ENCODE results near the gene ARHGEF19.
A peak's percentile ranks its signal among the peaks of the same experiment; 100 is the strongest.
"Not testable (repeated sequence)": the region's sequence is repeated elsewhere in the genome, so short reads cannot be mapped to it uniquely, and the experiment has no call there.

ARHGEF19 gene

DNA sequence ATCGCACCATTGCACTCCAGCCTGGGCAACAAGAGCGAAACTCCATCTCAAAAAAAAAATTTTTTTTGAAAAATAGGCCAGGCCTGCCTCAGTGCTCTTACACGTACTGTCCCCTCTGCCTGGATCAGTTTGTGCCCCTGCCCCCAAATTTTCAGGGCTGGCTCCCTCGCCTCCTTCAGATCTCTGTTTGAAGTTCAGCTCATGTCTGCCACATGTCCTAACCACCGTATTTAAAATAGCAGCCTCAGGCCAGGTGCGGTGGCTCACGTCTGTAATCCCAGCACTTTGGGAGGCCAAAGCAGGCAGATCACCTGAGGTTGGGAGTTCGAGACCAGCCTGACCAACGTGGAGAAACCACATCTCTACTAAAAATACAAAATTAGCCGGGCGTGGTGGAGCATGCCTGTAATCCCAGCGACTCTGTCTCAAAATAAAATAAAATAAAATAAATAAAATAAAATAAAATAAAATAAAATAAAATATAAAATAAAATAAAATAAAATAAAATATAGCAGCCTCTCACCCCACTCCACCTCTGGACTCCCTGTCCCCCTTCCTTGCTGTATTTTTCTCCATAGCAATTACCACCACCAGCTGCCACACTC lies 48.7 kb downstream of the ARHGEF19 start:
- DNase-seq = not testable (repeated sequence)

DNA sequence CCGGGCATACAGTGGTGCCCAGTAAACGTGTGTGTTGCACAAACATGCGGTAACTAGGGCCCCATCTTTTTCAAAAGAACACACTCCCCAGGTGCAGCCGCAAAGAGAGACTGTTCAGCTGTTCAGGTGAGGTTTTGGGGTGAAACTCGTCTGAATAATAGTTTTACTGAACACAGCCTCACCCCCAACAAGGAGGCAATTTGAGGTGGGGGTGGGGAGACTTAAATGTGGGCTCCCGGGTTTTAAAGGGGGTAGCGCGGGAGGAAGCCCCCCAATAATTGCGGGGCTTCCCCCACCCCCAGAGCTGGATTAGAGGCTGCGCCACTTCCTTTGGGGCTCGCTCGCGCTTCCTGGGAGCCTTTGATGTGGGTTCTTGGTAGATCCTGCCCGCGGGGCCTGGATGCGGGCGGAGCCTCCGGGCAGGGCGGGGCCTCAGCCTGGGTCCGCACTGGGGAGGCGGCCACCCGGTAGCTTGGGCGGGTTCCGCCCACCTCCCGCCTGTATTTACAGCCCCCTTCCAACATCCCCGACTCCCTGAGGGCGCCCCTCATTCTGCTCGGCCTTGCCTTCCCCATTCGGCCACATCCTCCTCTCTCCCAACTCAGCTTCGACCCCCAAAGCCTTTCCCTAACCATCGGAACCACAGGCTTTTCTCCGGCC lies 50.2 kb downstream of the ARHGEF19 start:
- DNase-seq = no peak

DNA sequence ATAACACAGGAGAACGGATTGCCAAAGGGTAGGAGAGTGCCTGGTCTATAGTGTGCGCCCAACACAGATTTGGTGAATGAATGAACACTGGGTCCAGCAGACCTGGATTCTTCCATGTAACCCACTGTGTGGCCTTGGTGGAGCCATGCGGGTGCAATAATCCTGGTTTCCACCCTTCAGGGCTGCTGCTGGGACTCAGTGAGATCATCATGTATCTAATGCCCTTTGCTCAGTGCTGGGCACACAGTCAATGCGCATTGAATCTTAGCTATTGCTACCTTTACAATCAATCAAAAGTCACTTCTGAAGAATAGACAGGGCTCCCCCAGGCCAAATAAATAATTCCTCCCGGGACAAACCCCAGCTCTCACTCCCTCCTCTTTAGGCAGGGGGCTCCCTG lies 50.7 kb downstream of the ARHGEF19 start:
- DNase-seq = no peak

DNA sequence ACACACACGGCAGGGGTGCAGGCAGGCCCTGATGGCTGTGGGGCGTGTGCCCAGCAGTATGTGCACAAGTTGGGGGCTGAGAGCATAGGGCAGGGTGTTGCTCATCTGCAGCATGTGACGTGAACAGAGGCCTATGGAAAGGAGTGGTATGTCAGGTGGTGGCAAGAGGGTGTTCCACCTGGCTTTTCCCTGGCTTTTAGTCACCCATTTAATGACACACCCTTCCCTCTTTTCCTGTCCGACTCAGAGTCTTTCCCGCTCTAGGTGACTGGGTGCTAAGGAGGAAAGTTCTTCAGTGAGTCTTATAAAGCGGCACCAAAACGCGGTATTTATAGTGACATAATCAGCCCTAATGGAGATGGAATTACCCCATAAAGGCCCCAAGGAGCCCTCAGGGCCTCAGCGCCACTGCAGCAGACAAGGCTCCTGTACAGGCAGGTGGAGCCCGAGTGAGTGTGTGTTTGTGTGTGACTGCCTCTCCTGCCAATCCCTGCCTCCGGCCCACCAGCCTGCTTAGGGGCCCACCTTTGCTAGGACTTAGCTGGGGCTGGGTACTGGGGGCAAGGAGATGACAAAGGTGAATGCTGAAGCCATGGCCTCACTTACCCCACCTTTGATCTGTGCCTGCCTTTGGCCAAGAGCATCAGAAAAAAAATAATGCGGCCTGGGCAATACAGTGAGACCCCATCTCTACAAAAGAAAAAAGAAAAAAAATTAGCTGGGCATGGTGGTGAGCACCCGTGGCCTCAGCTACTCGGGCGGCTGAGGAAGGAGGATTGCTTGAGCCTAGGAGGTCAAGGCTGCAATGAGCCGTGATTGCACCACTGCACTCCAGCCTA lies 53.2 kb downstream of the ARHGEF19 start:
- no peak for DNase-seq

- no peak for DNase-seq
Observed at GRCh38 chr1:16158025-16158424, 54.4 kb downstream of the ARHGEF19 start.

- no peak for DNase-seq
Observed at GRCh38 chr1:16156848-16157495, 55.5 kb downstream of the ARHGEF19 start.

GRCh38 chr1:16155537-16156410 lies 56.7 kb downstream of the ARHGEF19 start, which contains the start of gene EPHA2:
TSS of gene EPHA2 (minus strand) at chr1:16156069. CDS start at chr1:16155932, 137 bp downstream.
- DNase-seq = no peak

DNA sequence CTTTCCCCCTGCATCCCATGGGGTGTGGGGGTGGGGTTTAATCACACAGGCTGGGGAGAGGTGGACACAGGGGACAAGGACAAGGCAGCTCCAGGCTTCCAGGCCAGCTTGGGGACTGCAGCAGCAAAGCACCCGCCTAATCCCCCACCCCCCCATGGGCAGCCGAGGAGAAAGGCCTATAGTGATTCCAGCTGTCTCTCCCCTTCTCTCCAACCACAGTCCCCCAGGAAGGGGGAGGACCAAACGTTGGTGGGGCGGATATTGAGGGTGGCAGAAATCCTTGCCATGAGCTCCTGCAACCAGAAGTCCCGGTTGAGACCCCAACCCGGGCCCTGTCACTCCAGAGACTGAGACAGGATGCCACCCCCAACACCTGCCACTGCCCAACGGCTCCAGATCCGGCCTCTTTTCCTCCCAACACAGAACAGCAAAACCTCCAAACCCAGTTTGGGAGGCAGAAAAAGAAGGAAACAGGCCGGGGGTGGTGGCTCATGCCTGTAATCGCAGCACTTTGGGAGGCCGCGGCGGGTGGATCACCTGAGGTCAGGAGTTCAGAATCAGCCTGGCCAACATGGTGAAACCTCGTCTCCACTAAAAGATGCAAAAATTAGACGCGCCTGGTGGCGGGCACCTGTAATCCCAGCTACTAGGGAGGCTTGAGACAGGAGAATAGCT lies 58.3 kb downstream of the ARHGEF19 start:
- DNase-seq = no peak

DNA sequence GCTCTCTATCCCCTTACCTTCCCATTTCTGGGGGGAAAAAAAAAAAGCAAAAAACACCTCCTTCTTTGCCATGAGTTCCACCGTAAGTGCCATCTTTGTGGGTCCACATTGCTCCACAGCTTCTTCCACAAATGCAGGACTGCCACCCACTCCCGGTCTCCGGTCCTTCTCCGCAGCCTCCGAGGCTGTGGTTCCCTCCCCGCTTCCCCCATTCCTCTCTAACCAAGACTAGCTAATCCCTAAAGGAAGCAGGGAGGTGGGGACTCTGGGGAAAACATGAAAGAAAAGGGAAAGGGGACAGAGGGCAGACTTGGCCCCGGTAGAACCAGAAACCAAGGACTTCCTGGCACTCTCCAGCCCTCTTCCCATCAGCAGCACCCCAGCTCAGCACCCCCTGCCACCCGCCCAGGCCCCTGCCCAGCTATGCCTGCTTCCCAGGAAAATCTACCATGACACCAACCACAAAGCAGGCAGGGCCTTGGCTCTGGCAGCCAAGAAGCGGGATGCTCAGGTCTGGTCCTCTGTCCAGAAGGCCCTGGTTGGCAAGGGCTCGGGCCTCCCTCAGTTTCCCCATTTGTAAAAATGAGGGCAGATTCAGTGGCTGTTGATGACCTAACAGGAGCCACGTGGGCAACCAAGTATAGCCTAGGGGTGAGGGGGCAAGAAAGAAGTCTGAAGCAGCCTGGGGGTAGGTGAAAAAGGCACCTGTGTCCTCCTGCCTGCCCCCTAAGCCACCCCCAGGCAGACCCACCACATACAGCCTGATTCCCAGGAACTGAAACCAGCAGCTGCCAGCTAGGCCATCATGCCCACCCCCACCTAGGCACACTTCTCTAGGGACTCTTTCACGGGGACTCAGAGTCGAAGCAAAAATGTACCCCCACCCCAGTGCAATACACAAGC lies 59.1 kb downstream of the ARHGEF19 start:
- DNase-seq = no peak

- no peak for DNase-seq
Observed at GRCh38 chr1:16152481-16153087, 59.9 kb downstream of the ARHGEF19 start.

DNA sequence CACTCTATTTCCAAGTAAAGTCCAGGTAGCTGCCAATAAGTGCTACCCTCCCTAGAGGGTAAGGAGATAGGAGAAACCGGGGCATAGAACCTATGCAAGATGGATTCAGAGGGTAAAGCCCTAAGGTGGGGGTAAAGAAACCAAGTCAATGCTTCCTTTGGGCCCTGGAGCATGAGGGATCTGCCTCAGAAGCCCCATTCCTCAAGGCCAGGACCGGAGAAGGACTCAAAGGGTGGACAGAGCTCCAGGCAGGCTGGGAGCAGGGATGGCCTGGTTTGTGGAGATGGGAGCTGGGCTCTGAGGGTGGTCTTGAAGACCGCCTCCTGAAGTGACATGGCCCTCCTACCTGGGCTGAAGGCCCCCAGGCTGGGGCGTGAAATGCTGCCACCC lies 60.5 kb downstream of the ARHGEF19 start:
- DNase-seq = no peak

DNA sequence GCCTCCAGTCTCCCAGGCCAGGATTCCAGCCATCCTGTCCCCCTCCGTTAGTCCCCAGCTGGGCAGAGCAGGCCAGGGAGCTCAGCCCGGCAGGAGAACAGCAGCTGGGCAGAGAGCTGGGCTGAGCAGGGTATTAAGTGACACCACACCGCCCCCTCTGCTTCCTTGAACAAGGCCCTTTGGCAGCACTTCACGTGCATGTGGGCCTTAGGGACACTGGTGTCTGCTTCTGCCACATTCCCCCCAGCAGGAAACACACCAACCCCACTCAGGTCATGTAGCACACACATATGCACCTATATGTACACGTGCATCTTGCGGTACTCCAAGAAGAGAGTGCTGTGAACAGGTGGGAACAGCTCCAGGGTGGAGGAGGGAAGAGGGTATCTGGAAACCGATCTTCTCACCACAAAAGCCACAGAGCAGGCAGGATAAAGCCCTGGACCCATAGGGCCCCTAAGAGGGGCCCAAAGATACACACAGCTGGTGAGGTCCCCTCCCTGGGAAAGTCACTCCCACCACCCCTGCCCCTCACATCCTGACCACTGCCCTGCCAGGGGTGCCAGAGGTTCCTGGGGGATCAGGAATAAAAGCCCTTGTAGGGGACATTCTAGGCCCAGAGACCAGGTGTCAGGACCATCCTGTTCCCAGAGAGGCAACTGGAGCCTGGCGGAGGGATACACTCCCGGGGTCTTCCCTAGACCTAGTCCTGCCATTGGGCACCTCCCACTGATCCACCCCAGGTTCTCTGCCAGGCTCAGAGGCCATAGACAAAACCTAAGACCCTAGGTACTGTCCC lies 61.1 kb downstream of the ARHGEF19 start:
- peak; percentile 20 for DNase-seq

- DNase-seq = no peak
Observed at GRCh38 chr1:16150508-16150907, 61.9 kb downstream of the ARHGEF19 start.

DNA sequence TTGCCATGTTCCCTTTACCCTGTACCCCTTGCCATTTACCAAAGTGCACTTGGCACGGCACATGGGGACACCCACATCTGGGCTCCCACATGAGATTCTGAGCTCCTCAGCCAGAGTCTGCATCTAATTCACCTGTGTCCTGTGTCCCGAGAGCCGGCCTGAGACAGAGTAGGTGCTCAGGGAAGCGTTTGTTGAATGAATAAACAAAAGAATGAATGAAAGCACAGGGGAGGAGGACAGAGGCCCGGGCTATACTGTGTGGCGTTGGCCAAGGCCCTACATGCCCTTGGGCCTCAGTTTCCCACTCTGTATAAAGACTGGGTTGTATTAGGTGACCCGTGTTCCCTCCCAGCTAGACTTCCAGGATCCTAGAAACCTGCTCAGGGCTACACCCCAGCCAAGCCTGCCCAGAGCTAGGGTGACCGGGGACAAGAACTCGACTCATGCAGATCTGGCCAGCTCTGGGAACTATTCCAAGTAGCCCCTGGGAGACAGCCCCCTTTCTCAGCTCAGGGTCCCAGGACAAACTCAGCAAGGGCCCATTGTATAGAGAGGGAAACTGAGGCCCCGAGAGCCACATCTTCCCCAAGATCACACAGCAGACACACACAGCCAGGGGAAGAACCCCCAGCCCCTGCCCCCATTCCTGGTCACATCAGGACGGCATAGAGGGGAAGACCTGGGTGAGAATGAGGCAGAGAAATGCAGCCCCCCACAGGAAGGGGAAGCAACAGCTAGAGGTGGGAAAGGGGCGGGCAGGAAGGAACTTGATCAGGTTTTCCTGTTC lies 62.6 kb downstream of the ARHGEF19 start:
- DNase-seq = no peak

GRCh38 chr1:16149146-16149545 lies 63.3 kb downstream of the ARHGEF19 start:
- no peak for DNase-seq

- DNase-seq = no peak
Observed at GRCh38 chr1:16148329-16149092, 63.9 kb downstream of the ARHGEF19 start.
